K562 (cell line): Measurements from ENCODE around the gene ACADM. TPM values are rescaled to one million over a fixed set of nuclear protein-coding genes. Genes with fewer than 3 reads are reported as not detected.

Experiments
- ATAC-seq: fragments of 200-7000 bp; cut with Tn5 transposase; 3 replicates; pipeline ENCODE4 v1.9.1; 2020; ENCODE audit warnings: moderate library complexity
- BruUV-seq: library from RNA; stranded (reverse); fragments of 400-500 nt; replicated peaks from 2 replicates; lab custom pipeline; 2021; lab: Mats Ljungman, UMichigan
- CTCF ChIA-PET: fragments of 300-600 bp; formaldehyde crosslinking; extraction: SDS; loops from one replicate; lab custom pipeline; 2021; ENCODE audit warnings: low intra/inter-chr PET ratio; lab: Yijun Ruan, JAX
- POLR2A ChIA-PET: fragments of 300-600, 350-650 bp; sonication (Branson Sonifier 250); formaldehyde crosslinking; extraction: SDS; loops from one replicate; lab custom pipeline; 2021; ENCODE audit warnings: antibody characterized with exemption, inconsistent platforms; lab: Yijun Ruan, JAX
- DNase-seq, 4 experiments: peaks; one replicate each; pipeline versions ENCODE4 v3.0.0 to v3.0.0-alpha.2; 2011 to 2018; ENCODE audit warnings: low spot score in 3 of 4, mixed read lengths in 3 of 4; ENCODE audit errors: extremely low read depth in 1 of 4
- FAIRE-seq: peaks from 2 replicates; lab custom pipeline; 2011; peaks lifted over from hg19 to GRCh38; lab: Jason Lieb, UNC
- H2AFZ ChIP-seq: 2 replicates; pipeline ENCODE4 v1.6.0; 2011; ENCODE audit warnings: low read depth, low read length, control low read depth, inconsistent platforms
- H3K27ac ChIP-seq: fragments of 200-600 bp; 3 replicates; pipeline ENCODE4 v1.8.0; 2011; ENCODE audit warnings: low read depth, mild to moderate bottlenecking, control low read depth, inconsistent platforms, low read length, moderate library complexity, mixed read lengths; ENCODE audit errors: extremely low read depth
- H3K27me3 ChIP-seq, 2 experiments: fragments of 300-600 bp in 1 of 2; 2 replicates in 1 of 2; 3 replicates in 1 of 2; pipeline versions ENCODE4 v1.6.0 to v1.8.0; 2011; ENCODE audit warnings: inconsistent platforms in 2 of 2, low read length in 2 of 2, mild to moderate bottlenecking in 1 of 2, mixed read lengths in 1 of 2, moderate library complexity in 1 of 2; ENCODE audit not compliant: control insufficient read depth in 2 of 2, insufficient read depth in 2 of 2
- H3K36me3 ChIP-seq: fragments of 300-600 bp; 3 replicates; pipeline ENCODE4 v1.8.0; 2011; ENCODE audit warnings: mild to moderate bottlenecking, low read length, inconsistent platforms; ENCODE audit not compliant: control insufficient read depth, insufficient read depth
- H3K4me1 ChIP-seq, 2 experiments: fragments of 200-600 bp in 1 of 2; replicated peaks in 1 of 2; 2 replicates in 1 of 2; 3 replicates in 1 of 2; pipeline versions ENCODE4 v1.5.1 to v1.8.0; 2011; ENCODE audit warnings: inconsistent platforms in 2 of 2, low read length in 2 of 2, mild to moderate bottlenecking in 1 of 2, mixed read lengths in 1 of 2, moderate library complexity in 1 of 2; ENCODE audit not compliant: control insufficient read depth in 2 of 2, insufficient read depth in 2 of 2
- H3K4me2 ChIP-seq: 2 replicates; pipeline ENCODE4 v1.6.1; 2011; ENCODE audit warnings: low read length, control low read depth, inconsistent platforms, mixed read lengths; ENCODE audit not compliant: insufficient read depth
- H3K4me3 ChIP-seq: fragments of 200-600 bp; sonication (generic), shearing (Covaris generic); 2 replicates; pipeline ENCODE4 v1.5.1; 2016; ENCODE audit warnings: control low read depth, inconsistent platforms
- H3K79me2 ChIP-seq: fragments of 200-600 bp; 3 replicates; pipeline ENCODE4 v1.8.0; 2011; ENCODE audit warnings: low read length, inconsistent platforms; ENCODE audit not compliant: control insufficient read depth, insufficient read depth
- H3K9ac ChIP-seq, 2 experiments: 2 replicates each; pipeline versions ENCODE4 v1.6.0 to v1.6.1; 2011; ENCODE audit warnings: low read depth in 2 of 2, low read length in 2 of 2, control low read depth in 1 of 2, inconsistent platforms in 1 of 2, mild to moderate bottlenecking in 1 of 2, mixed read lengths in 1 of 2; ENCODE audit not compliant: insufficient read depth in 1 of 2
- H3K9me1 ChIP-seq: one replicate; pipeline ENCODE4 v1.6.0; 2011; ENCODE audit warnings: inconsistent platforms, mild to moderate bottlenecking, low read length, moderate library complexity; ENCODE audit not compliant: control insufficient read depth, insufficient read depth
- H3K9me3 ChIP-seq: replicated peaks from 2 replicates; pipeline ENCODE4 v1.5.1; 2011; ENCODE audit warnings: low read depth, low read length, inconsistent platforms; ENCODE audit not compliant: control insufficient read depth, insufficient read depth
- H4K20me1 ChIP-seq: replicated peaks from 2 replicates; pipeline ENCODE4 v1.6.1; 2011; ENCODE audit warnings: low read length, inconsistent platforms, mixed read lengths; ENCODE audit not compliant: control insufficient read depth, insufficient read depth
- BMI1 ChIP-seq: fragments of 150-350 bp; IDR thresholded peaks from 2 replicates; pipeline ENCODE4 v1.6.1; 2014; ENCODE audit warnings: low read length
- EP300 ChIP-seq: IDR thresholded peaks from 2 replicates; pipeline ENCODE4 v1.6.1; 2012; ENCODE audit warnings: low read length, improper control_type of control experiment
- EZH2 ChIP-seq: IDR thresholded peaks from 2 replicates; pipeline ENCODE4 v1.6.1; 2012; ENCODE audit warnings: low read depth, mild to moderate bottlenecking, inconsistent platforms, low read length, borderline replicate concordance
- KLF16 ChIP-seq: IDR thresholded peaks from 2 replicates; pipeline ENCODE4 v1.6.1; 2016; ENCODE audit warnings: antibody characterized with exemption
- NONO ChIP-seq, 2 experiments: fragments of 200-400 bp in 1 of 2; fragments of 450-650 bp in 1 of 2; formaldehyde crosslinking in 1 of 2; IDR thresholded peaks; 2 replicates each; pipeline ENCODE4 v1.6.1; 2017; ENCODE audit warnings: low read depth in 2 of 2, mild to moderate bottlenecking in 2 of 2, moderate library complexity in 2 of 2, low read length in 1 of 2
- PHB2 ChIP-seq: fragments of 450-650 bp; IDR thresholded peaks from 2 replicates; pipeline ENCODE4 v1.6.1; 2017; ENCODE audit warnings: low read depth
- RBM22 ChIP-seq: fragments of 200-400 bp; formaldehyde crosslinking; IDR thresholded peaks from 2 replicates; pipeline ENCODE4 v1.6.1; 2018; ENCODE audit warnings: low read length, low read depth; ENCODE audit not compliant: poor library complexity, severe bottlenecking
- SPI1 ChIP-seq: IDR thresholded peaks from 2 replicates; pipeline ENCODE4 v1.6.1; 2011; ENCODE audit warnings: low read depth, low read length, control low read depth, borderline replicate concordance
- TAF15 ChIP-seq: fragments of 200-400 bp; formaldehyde crosslinking; IDR thresholded peaks from 2 replicates; pipeline ENCODE4 v1.6.1; 2017; ENCODE audit warnings: mild to moderate bottlenecking, low read depth, low read length, moderate library complexity
- TRIM28 ChIP-seq: fragments of 450-650 bp; IDR thresholded peaks from 2 replicates; pipeline ENCODE4 v1.6.1; 2017
- ZNF134 ChIP-seq: fragments of 250-450 bp; sonication (Bioruptor Pico); conservative IDR thresholded peaks from 2 replicates; pipeline ENCODE4 v1.4.0; 2020
- ZNF217 ChIP-seq: sonication (generic); formaldehyde crosslinking; IDR thresholded peaks from 2 replicates; pipeline ENCODE4 v1.8.0; 2022; ENCODE audit warnings: mild to moderate bottlenecking, missing genetic modification reagents
- WGBS: fragments of 100-300 bp; shearing (Covaris generic); methylation state at CpG from one replicate; pipeline ENCODE4 v1.1.6; 2016; ENCODE audit warnings: low coverage, mixed read lengths; ENCODE audit not compliant: insufficient coverage; ENCODE audit errors: missing lambda C conversion rate; 5-methylcytosine and 5-hydroxymethylcytosine counted together
- in situ Hi-C: fragments of 300-500 bp; cut with MboI; formaldehyde crosslinking; loops from 4 replicates; pipeline ENCODE4 v1.15.0; 2018; ENCODE audit warnings: inconsistent platforms, mixed read lengths
- intact Hi-C: fragments of 100-400 bp; cut with micrococcal nuclease; formaldehyde crosslinking; loops from 2 replicates; pipeline ENCODE4 v1.14.2; 2022
- polyA plus RNA-seq, 8 experiments: library from polyadenylated mRNA; depleted of rRNA in 4 of 8; stranded (reverse) in 5 of 8; unstranded in 3 of 8; fragments of >200 nt; fragmentation: Nextera tagmentation in 2 of 8; fragmentation: Illumina TruSeq in 1 of 8; extraction: Ambion mirVana in 2 of 8; extraction: Trizol in 1 of 8; gene quantifications; 2 replicates each; pipeline versions ENCODE4 v1.2.1 to v1.2.3, GENCODE V29; 2011 to 2014; ENCODE audit warnings: inconsistent platforms in 1 of 8, missing spikeins in 1 of 8
- total RNA-seq, 7 experiments: library from RNA; depleted of rRNA in 6 of 7; stranded (reverse); fragments of >200 nt in 6 of 7; fragmentation: Illumina TruSeq in 2 of 7; extraction: Trizol in 2 of 7; gene quantifications; 2 replicates each; pipeline versions ENCODE4 v1.2.1 to v1.2.3, GENCODE V29; 2011 to 2021; ENCODE audit warnings: low replicate concordance in 1 of 7
- TF ChIP-seq, protein P1 (sequence below): sonication (generic); formaldehyde crosslinking; IDR thresholded peaks from 2 replicates; pipeline ENCODE4 v1.5.0; 2020; ENCODE audit warnings: missing genetic modification reagents
- TF ChIP-seq, protein P2 (sequence below): fragments of 450-650 bp; IDR thresholded peaks from 2 replicates; pipeline ENCODE4 v1.6.1; 2017; ENCODE audit warnings: antibody characterized with exemption
- TF ChIP-seq, protein P3 (sequence below): fragments of 450-650 bp; IDR thresholded peaks from 2 replicates; pipeline ENCODE4 v1.6.1; 2017; ENCODE audit warnings: antibody characterized with exemption, mild to moderate bottlenecking
- TF ChIP-seq, protein P4 (sequence below): fragments of 450-650 bp; IDR thresholded peaks from 2 replicates; pipeline ENCODE4 v1.6.1; 2018; ENCODE audit warnings: mild to moderate bottlenecking, low read depth; ENCODE audit not compliant: partially characterized antibody

Gene ACADM
- total and polyA plus RNA-seq, 9 of the 15 experiments (the other 6 are each of a cell fraction or from before 2014, with no cell fraction given), result 82.5 to 156 (median 123) TPM

DNA sequence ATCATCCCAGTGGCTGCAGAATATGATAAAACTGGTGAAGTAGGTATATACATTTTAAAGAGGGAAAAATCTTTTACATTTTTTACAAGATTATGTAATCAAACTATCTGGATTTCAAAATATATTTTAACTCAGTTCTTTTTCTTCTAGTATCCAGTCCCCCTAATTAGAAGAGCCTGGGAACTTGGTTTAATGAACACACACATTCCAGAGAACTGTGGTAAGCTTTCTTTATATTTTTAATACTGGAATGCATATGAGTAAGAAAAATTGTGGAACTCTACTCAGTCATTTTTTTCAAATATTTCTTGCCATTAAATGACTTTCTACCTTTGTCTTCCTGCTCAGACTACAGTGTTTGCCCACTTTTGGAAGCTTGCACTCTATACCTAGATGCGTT, 8.2 kb downstream of the ACADM start:
- ChIA-PET POLR2A (interaction anchor here (1.0 to 1.9 kb wide), 3 partner anchors 10 to 467 kb away, joined by 3 to 7 read pairs (median 3); no protein-coding TSS in a partner anchor), CTCF (no interaction called here)
- intact Hi-C loops (no loop called here), in situ Hi-C loops (no loop called here)
- DNase-seq (no peak), FAIRE-seq (no peak), ATAC-seq (no peak)
- peaks cover 79% of the 10 kb centered on the region for H3K36me3 ChIP-seq
- H3K27ac ChIP-seq, result no peak overlapping the region
- WGBS, result 89% methylated on average over 1 of the region's 1 CpG
- BruUV-seq, result no TSS peak
- no peak overlapping the region for H2AFZ ChIP-seq
- H4K20me1 ChIP-seq, result no peaks in the 10 kb centered on the region
- H3K27me3 ChIP-seq, result no peaks in the 10 kb centered on the region
- H3K9ac ChIP-seq, result no peak overlapping the region
- TF ChIP-seq TRIM28 (no peak), BMI1 (no peak), TAF15 (no peak), SPI1 (no peak), EP300 (no peak), RBM22 (no peak), KLF16 (no peak), PHB2 (no peak), ZNF134 (CRISPR knock-in tag) (no peak), ZNF217 (no peak), EZH2 (no peak), NONO (IDR thresholded peaks at IDR 0.05; ENCODE audit: low read depth in 2 of 2, low read length in 1 of 2) (no peak)
- TF ChIP-seq, protein P1, sequence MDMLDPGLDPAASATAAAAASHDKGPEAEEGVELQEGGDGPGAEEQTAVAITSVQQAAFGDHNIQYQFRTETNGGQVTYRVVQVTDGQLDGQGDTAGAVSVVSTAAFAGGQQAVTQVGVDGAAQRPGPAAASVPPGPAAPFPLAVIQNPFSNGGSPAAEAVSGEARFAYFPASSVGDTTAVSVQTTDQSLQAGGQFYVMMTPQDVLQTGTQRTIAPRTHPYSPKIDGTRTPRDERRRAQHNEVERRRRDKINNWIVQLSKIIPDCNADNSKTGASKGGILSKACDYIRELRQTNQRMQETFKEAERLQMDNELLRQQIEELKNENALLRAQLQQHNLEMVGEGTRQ, result no peak
- TF ChIP-seq, protein P2, sequence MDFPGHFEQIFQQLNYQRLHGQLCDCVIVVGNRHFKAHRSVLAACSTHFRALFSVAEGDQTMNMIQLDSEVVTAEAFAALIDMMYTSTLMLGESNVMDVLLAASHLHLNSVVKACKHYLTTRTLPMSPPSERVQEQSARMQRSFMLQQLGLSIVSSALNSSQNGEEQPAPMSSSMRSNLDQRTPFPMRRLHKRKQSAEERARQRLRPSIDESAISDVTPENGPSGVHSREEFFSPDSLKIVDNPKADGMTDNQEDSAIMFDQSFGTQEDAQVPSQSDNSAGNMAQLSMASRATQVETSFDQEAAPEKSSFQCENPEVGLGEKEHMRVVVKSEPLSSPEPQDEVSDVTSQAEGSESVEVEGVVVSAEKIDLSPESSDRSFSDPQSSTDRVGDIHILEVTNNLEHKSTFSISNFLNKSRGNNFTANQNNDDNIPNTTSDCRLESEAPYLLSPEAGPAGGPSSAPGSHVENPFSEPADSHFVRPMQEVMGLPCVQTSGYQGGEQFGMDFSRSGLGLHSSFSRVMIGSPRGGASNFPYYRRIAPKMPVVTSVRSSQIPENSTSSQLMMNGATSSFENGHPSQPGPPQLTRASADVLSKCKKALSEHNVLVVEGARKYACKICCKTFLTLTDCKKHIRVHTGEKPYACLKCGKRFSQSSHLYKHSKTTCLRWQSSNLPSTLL, result no peak
- TF ChIP-seq, protein P3, sequence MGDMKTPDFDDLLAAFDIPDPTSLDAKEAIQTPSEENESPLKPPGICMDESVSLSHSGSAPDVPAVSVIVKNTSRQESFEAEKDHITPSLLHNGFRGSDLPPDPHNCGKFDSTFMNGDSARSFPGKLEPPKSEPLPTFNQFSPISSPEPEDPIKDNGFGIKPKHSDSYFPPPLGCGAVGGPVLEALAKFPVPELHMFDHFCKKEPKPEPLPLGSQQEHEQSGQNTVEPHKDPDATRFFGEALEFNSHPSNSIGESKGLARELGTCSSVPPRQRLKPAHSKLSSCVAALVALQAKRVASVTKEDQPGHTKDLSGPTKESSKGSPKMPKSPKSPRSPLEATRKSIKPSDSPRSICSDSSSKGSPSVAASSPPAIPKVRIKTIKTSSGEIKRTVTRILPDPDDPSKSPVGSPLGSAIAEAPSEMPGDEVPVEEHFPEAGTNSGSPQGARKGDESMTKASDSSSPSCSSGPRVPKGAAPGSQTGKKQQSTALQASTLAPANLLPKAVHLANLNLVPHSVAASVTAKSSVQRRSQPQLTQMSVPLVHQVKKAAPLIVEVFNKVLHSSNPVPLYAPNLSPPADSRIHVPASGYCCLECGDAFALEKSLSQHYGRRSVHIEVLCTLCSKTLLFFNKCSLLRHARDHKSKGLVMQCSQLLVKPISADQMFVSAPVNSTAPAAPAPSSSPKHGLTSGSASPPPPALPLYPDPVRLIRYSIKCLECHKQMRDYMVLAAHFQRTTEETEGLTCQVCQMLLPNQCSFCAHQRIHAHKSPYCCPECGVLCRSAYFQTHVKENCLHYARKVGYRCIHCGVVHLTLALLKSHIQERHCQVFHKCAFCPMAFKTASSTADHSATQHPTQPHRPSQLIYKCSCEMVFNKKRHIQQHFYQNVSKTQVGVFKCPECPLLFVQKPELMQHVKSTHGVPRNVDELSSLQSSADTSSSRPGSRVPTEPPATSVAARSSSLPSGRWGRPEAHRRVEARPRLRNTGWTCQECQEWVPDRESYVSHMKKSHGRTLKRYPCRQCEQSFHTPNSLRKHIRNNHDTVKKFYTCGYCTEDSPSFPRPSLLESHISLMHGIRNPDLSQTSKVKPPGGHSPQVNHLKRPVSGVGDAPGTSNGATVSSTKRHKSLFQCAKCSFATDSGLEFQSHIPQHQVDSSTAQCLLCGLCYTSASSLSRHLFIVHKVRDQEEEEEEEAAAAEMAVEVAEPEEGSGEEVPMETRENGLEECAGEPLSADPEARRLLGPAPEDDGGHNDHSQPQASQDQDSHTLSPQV, result no peak
- TF ChIP-seq, protein P4, sequence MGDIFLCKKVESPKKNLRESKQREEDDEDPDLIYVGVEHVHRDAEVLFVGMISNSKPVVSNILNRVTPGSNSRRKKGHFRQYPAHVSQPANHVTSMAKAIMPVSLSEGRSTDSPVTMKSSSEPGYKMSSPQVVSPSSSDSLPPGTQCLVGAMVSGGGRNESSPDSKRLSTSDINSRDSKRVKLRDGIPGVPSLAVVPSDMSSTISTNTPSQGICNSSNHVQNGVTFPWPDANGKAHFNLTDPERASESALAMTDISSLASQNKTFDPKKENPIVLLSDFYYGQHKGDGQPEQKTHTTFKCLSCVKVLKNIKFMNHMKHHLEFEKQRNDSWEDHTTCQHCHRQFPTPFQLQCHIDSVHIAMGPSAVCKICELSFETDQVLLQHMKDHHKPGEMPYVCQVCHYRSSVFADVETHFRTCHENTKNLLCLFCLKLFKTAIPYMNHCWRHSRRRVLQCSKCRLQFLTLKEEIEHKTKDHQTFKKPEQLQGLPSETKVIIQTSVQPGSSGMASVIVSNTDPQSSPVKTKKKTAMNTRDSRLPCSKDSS, result no peak
- H3K4me3 ChIP-seq, result no peak overlapping the region
- H3K4me2 ChIP-seq, result no peak overlapping the region
- no peaks in the 10 kb centered on the region for H3K9me3 ChIP-seq
- H3K79me2 ChIP-seq, result peaks cover 41% of the 10 kb centered on the region
- H3K4me1 ChIP-seq, result no peaks in the 10 kb centered on the region; a peak in 1 of 5 replicates
- H3K9me1 ChIP-seq, result no peaks in the 10 kb centered on the region
